ENCODE data around the gene HOXA6.

HOXA6 gene

GRCh38 chr7:27171637-27172314 lies 24.2 kb upstream of the HOXA6 start:
- H3K9ac ChIP-seq: no peak overlapping the region
- H4K20me1 ChIP-seq (ENCODE audit: insufficient read depth): no peaks in the 10 kb centered on the region
- H3K36me3 ChIP-seq (ENCODE audit: insufficient read depth): no peaks in the 10 kb centered on the region
- no peak overlapping the region for H3K27ac ChIP-seq
- peak overlapping the region; percentile 70 for H3K4me2 ChIP-seq
- H3K4me1 ChIP-seq (ENCODE audit: low read depth, poor library complexity, severe bottlenecking): peaks cover 17% of the 10 kb centered on the region
- TF ChIP-seq CTCF (conservative IDR thresholded peaks at IDR 0.05; ENCODE audit: low read depth, low read length): no peak
- H3K27me3 ChIP-seq (ENCODE audit: insufficient read depth, low read depth): peaks cover 15% of the 10 kb centered on the region; the same call in 1 of the 2 replicates
- no peak overlapping the region for H3K4me3 ChIP-seq (IDR thresholded peaks at IDR 0.05; ENCODE audit: insufficient read depth, low read depth, low read length)
- H3K79me2 ChIP-seq (ENCODE audit: insufficient read depth, low read depth): no peaks in the 10 kb centered on the region
- peak overlapping the region; percentile 81; the same call in 1 of the 2 replicates for H2AFZ ChIP-seq (ENCODE audit: low read depth)

- H3K79me2 ChIP-seq (ENCODE audit: insufficient read depth, low read depth): no peaks in the 10 kb centered on the region
- H3K36me3 ChIP-seq (ENCODE audit: insufficient read depth): no peaks in the 10 kb centered on the region
- peaks cover 15% of the 10 kb centered on the region; the same call in 1 of the 2 replicates for H3K27me3 ChIP-seq (ENCODE audit: insufficient read depth, low read depth)
- H3K4me3 ChIP-seq (IDR thresholded peaks at IDR 0.05; ENCODE audit: insufficient read depth, low read depth, low read length): no peak overlapping the region
- H3K9ac ChIP-seq: no peak overlapping the region
- H4K20me1 ChIP-seq (ENCODE audit: insufficient read depth): no peaks in the 10 kb centered on the region
- peaks cover 17% of the 10 kb centered on the region for H3K4me1 ChIP-seq (ENCODE audit: low read depth, poor library complexity, severe bottlenecking)
- H3K27ac ChIP-seq: no peak overlapping the region
- TF ChIP-seq CTCF (conservative IDR thresholded peaks at IDR 0.05; ENCODE audit: low read depth, low read length): no peak
- H3K4me2 ChIP-seq: peak overlapping the region; percentile 70; the same call in 1 of the 2 replicates
- 0 out of 2 replicates have a peak overlapping the region, but pooled peaks have one; percentile 81 for H2AFZ ChIP-seq (ENCODE audit: low read depth)
Measured at GRCh38 chr7:27171325-27171636, 23.7 kb upstream of the HOXA6 start.

GRCh38 chr7:27170426-27171324 lies 23.1 kb upstream of the HOXA6 start:
- peaks cover 17% of the 10 kb centered on the region for H3K4me1 ChIP-seq (ENCODE audit: low read depth, poor library complexity, severe bottlenecking)
- H3K79me2 ChIP-seq (ENCODE audit: insufficient read depth, low read depth): no peaks in the 10 kb centered on the region
- no peak overlapping the region for H3K27ac ChIP-seq
- H3K4me3 ChIP-seq (IDR thresholded peaks at IDR 0.05; ENCODE audit: insufficient read depth, low read depth, low read length): no peak overlapping the region
- H3K27me3 ChIP-seq (ENCODE audit: insufficient read depth, low read depth): peaks cover 15% of the 10 kb centered on the region; the same call in 1 of the 2 replicates
- H3K9ac ChIP-seq: no peak overlapping the region
- H4K20me1 ChIP-seq (ENCODE audit: insufficient read depth): no peaks in the 10 kb centered on the region
- no peak overlapping the region for H2AFZ ChIP-seq (ENCODE audit: low read depth)
- TF ChIP-seq CTCF (conservative IDR thresholded peaks at IDR 0.05; ENCODE audit: low read depth, low read length): no peak
- H3K4me2 ChIP-seq: no peak overlapping the region; the same call in 1 of the 2 replicates
- H3K36me3 ChIP-seq (ENCODE audit: insufficient read depth): no peaks in the 10 kb centered on the region

GRCh38 chr7:27169658-27170425 lies 22.3 kb upstream of the HOXA6 start:
- no peak overlapping the region for H3K4me2 ChIP-seq
- H3K79me2 ChIP-seq (ENCODE audit: insufficient read depth, low read depth): no peaks in the 10 kb centered on the region
- no peaks in the 10 kb centered on the region for H3K36me3 ChIP-seq (ENCODE audit: insufficient read depth)
- TF ChIP-seq CTCF (conservative IDR thresholded peaks at IDR 0.05; ENCODE audit: low read depth, low read length): no peak
- H3K27me3 ChIP-seq (ENCODE audit: insufficient read depth, low read depth): peaks cover 15% of the 10 kb centered on the region; the same call in 1 of the 2 replicates
- no peaks in the 10 kb centered on the region for H4K20me1 ChIP-seq (ENCODE audit: insufficient read depth)
- H3K9ac ChIP-seq: no peak overlapping the region
- no peak overlapping the region for H3K4me3 ChIP-seq (IDR thresholded peaks at IDR 0.05; ENCODE audit: insufficient read depth, low read depth, low read length)
- H3K4me1 ChIP-seq (ENCODE audit: low read depth, poor library complexity, severe bottlenecking): peaks cover 17% of the 10 kb centered on the region
- no peak overlapping the region for H2AFZ ChIP-seq (ENCODE audit: low read depth)
- H3K27ac ChIP-seq: no peak overlapping the region
